ENCODE data around the gene AAMDC.
"Not testable (repeated sequence)": the region's sequence is repeated elsewhere in the genome, so short reads cannot be mapped to it uniquely, and the experiment has no call there.

Gene AAMDC

GRCh38 chr11:77890100-77890614 lies 69.2 kb downstream of the AAMDC start:
- FAIRE-seq = not testable (repeated sequence)

GRCh38 chr11:77890619-77891056 lies 69.7 kb downstream of the AAMDC start:
- not testable (repeated sequence) for FAIRE-seq

- not testable (repeated sequence) for FAIRE-seq
These were observed 70.3 kb downstream of the AAMDC start for GRCh38 chr11:77891256-77891655.

GRCh38 chr11:77891703-77892102 lies 70.8 kb downstream of the AAMDC start:
- not testable (repeated sequence) for FAIRE-seq

- FAIRE-seq = not testable (repeated sequence)
These were observed 74.0 kb downstream of the AAMDC start for GRCh38 chr11:77894949-77895348.

- FAIRE-seq = no peak
These were observed 87.9 kb downstream of the AAMDC start for GRCh38 chr11:77908835-77909234.

- FAIRE-seq = no peak
These were observed 88.3 kb downstream of the AAMDC start for GRCh38 chr11:77909277-77909676.

- not testable (repeated sequence) for FAIRE-seq
These were observed 89.9 kb downstream of the AAMDC start for GRCh38 chr11:77910828-77911227.

- FAIRE-seq = not testable (repeated sequence)
These were observed 92.8 kb downstream of the AAMDC start for GRCh38 chr11:77913608-77914306.

- not testable (repeated sequence) for FAIRE-seq
These were observed 93.4 kb downstream of the AAMDC start for GRCh38 chr11:77914307-77914791.

GRCh38 chr11:77917713-77918112 lies 96.8 kb downstream of the AAMDC start:
- FAIRE-seq = not testable (repeated sequence)
